B cell (primary cell): ENCODE measurements around the gene ALDH1B1. TPM values are rescaled to one million over a fixed set of nuclear protein-coding genes. Genes with fewer than 3 reads are reported as not detected.
A peak's percentile ranks its signal among the peaks of the same experiment; 100 is the strongest.

Source experiments
- ATAC-seq: fragments of 200-7000 bp; cut with Tn5 transposase; one replicate; pipeline ENCODE4 v1.10.0; 2021; ENCODE audit warnings: low read depth, mild to moderate bottlenecking, moderate number of reproducible peaks, moderate library complexity
- CTCF ChIA-PET: fragments of 350-600 bp; sonication (Branson Sonifier 250); formaldehyde crosslinking; loops from one replicate; lab custom pipeline; 2021; ENCODE audit warnings: antibody characterized with exemption, inconsistent platforms; lab: Charles Lee
- POLR2A ChIA-PET: fragments of 350-600 bp; sonication (Branson Sonifier 250); formaldehyde crosslinking; loops from one replicate; lab custom pipeline; 2021; ENCODE audit warnings: antibody characterized with exemption; lab: Charles Lee
- DNase-seq: peaks from one replicate; pipeline ENCODE4 v3.0.0; 2013
- H2AFZ ChIP-seq: 2 replicates; pipeline ENCODE4 v1.6.1; 2012; ENCODE audit warnings: mild to moderate bottlenecking, low read depth, low read length; ENCODE audit not compliant: insufficient read depth, poor library complexity, severe bottlenecking
- H3K27ac ChIP-seq, 2 donors: 1 replicate in 1 of 2; 2 replicates in 1 of 2; pipeline ENCODE4 v1.5.1; 2012 to 2013; ENCODE audit warnings: low read length in 2 of 2, mild to moderate bottlenecking in 2 of 2, moderate library complexity in 1 of 2
- H3K27me3 ChIP-seq, 4 experiments: fragments of 200-600 bp in 1 of 4; sonication (generic) in 1 of 4; replicated peaks in 1 of 4; 1 replicate in 2 of 4; 2 replicates in 2 of 4; pipeline versions ENCODE4 v1.6.1 to v1.7.0; 2013 to 2016; ENCODE audit warnings: low read length in 3 of 4, mild to moderate bottlenecking in 2 of 4, mixed read lengths in 1 of 4, moderate library complexity in 1 of 4; ENCODE audit not compliant: insufficient read depth in 4 of 4, control insufficient read depth in 3 of 4; ENCODE audit errors: control extremely low read depth in 1 of 4
- H3K36me3 ChIP-seq, 2 experiments: replicated peaks in 1 of 2; 1 replicate in 1 of 2; 2 replicates in 1 of 2; pipeline versions ENCODE4 v1.6.1 to v1.7.1; 2013; ENCODE audit warnings: low read length in 1 of 2; ENCODE audit not compliant: insufficient read depth in 2 of 2, control insufficient read depth in 1 of 2; ENCODE audit errors: control extremely low read depth in 1 of 2, extremely low read depth in 1 of 2
- H3K4me1 ChIP-seq, 2 donors: fragments of 200-600 bp in 1 of 2; sonication (generic) in 1 of 2; 1 replicate in 1 of 2; 2 replicates in 1 of 2; pipeline versions ENCODE4 v1.5.1 to v1.6.1; 2013 to 2017; ENCODE audit warnings: low read length in 2 of 2; ENCODE audit not compliant: control insufficient read depth in 2 of 2, insufficient read depth in 2 of 2
- H3K4me2 ChIP-seq: replicated peaks from 2 replicates; pipeline ENCODE3; 2012; ENCODE audit warnings: mild to moderate bottlenecking, low read depth, low read length; ENCODE audit not compliant: poor library complexity, severe bottlenecking
- H3K4me3 ChIP-seq, 5 experiments: fragments of 200-600 bp in 1 of 5; sonication (generic) in 1 of 5; 1 replicate in 3 of 5; 2 replicates in 2 of 5; pipeline versions ENCODE4 v1.5.1 to v1.7.0; 2011 to 2016; ENCODE audit warnings: low read length in 4 of 5, mild to moderate bottlenecking in 4 of 5, low read depth in 2 of 5, control low read depth in 1 of 5, moderate library complexity in 1 of 5; ENCODE audit not compliant: insufficient read depth in 1 of 5; ENCODE audit errors: control extremely low read depth in 1 of 5, extremely low read depth in 1 of 5
- H3K79me2 ChIP-seq: fragments of 200-600 bp; sonication (generic); one replicate; pipeline ENCODE4 v1.6.0; 2016; ENCODE audit warnings: low read length; ENCODE audit not compliant: control insufficient read depth, insufficient read depth
- H3K9ac ChIP-seq: fragments of 200-600 bp; sonication (generic); 2 replicates; pipeline ENCODE4 v1.6.1; 2017; ENCODE audit warnings: mild to moderate bottlenecking, low read length, moderate library complexity
- H3K9me3 ChIP-seq, 3 donors: one replicate each; pipeline versions ENCODE4 v1.6.1 to v1.7.1; 2013; ENCODE audit warnings: low read length in 2 of 3; ENCODE audit not compliant: control insufficient read depth in 2 of 3, insufficient read depth in 1 of 3; ENCODE audit errors: control extremely low read depth in 1 of 3
- H4K20me1 ChIP-seq: 2 replicates; pipeline ENCODE4 v1.6.0; 2012; ENCODE audit warnings: mild to moderate bottlenecking, low read length; ENCODE audit not compliant: insufficient read depth, control insufficient read depth, poor library complexity, severe bottlenecking
- H3K27ac Mint-ChIP-seq: one replicate; pipeline ENCODE4 v1.8.0; 2021; ENCODE audit warnings: mixed read lengths
- H3K27me3 Mint-ChIP-seq: one replicate; pipeline ENCODE4 v1.8.0; 2021; ENCODE audit warnings: mixed read lengths
- H3K4me1 Mint-ChIP-seq: one replicate; pipeline ENCODE4 v1.8.0; 2021; ENCODE audit warnings: mixed read lengths
- H3K4me3 Mint-ChIP-seq: one replicate; pipeline ENCODE4 v1.8.0; 2021; ENCODE audit warnings: mixed read lengths
- H3K9me3 Mint-ChIP-seq: one replicate; pipeline ENCODE4 v1.8.0; 2022; ENCODE audit warnings: mixed read lengths; ENCODE audit not compliant: insufficient read depth
- EZH2 ChIP-seq: IDR thresholded peaks from 2 replicates; pipeline ENCODE4 v1.6.1; 2012; ENCODE audit warnings: borderline replicate concordance, low read depth, mild to moderate bottlenecking, moderate library complexity, low read length; ENCODE audit not compliant: insufficient read depth, poor library complexity, severe bottlenecking
- WGBS: methylation state at CpG from one replicate; pipeline ENCODE4 v1.1.5; 2013; ENCODE audit warnings: missing lambda C conversion rate; ENCODE audit not compliant: insufficient coverage; 5-methylcytosine and 5-hydroxymethylcytosine counted together
- intact Hi-C: fragments of 100-400 bp; cut with micrococcal nuclease; formaldehyde crosslinking; loops from one replicate; pipeline ENCODE4 v1.10.0; 2022
- polyA plus RNA-seq: library from polyadenylated mRNA; depleted of rRNA; stranded (reverse); fragments of >200 nt; gene quantifications from 2 replicates; pipeline ENCODE4 v1.2.3, GENCODE V29; 2012
- total RNA-seq, 2 donors: library from RNA; stranded (reverse); fragments of 120-200 nt in 1 of 2; gene quantifications; 1 replicate in 1 of 2; 2 replicates in 1 of 2; pipeline versions ENCODE4 v1.2.3 to v1.2.4, GENCODE V29; 2013 to 2022
- TF ChIP-seq, protein P1 (sequence below): fragments of 200-600 bp; IDR thresholded peaks from one replicate; pipeline ENCODE4 v1.8.0; 2022; ENCODE audit warnings: antibody characterized with exemption, mild to moderate bottlenecking

The ALDH1B1 gene
- total and polyA plus RNA-seq, 2 donors (not counting 1 experiment from before 2014, with no cell fraction given), result 0.81 to 4.8 TPM

DNA sequence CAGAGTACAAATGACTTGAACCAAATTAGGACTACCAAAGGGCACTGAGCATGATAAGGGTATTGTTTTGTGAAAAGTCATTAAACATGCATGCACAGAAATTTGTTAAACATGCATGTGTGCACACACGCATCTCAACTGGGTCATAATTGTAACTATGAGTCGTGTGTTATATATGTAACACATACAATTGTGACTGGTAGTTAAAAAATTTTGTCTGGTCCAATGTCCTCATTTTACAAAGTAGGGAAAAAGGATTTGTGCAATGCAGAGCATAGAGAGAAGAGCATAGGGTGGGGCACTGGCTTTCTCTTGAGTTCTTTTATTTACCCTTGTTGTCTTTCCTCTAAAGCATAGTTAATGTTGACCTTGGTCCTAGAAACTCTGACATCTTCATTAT, 51.1 kb downstream of the ALDH1B1 start:
- H3K4me1 ChIP-seq, result peaks cover 4 to 6% of the 10 kb centered on the region in 2 donors
- ATAC-seq (no peak), DNase-seq (no peak)
- intact Hi-C loops, result no loop called here
- no peak overlapping the region for H3K27ac ChIP-seq
- no peaks in the 10 kb centered on the region for H4K20me1 ChIP-seq
- H2AFZ ChIP-seq, result no peak overlapping the region
- H3K4me2 ChIP-seq, result no peak overlapping the region
- peaks cover 0 to 7% (median 0%) of the 10 kb centered on the region in 4 experiments for H3K27me3 ChIP-seq
- peaks cover 5% of the 10 kb centered on the region for H3K4me1 Mint-ChIP-seq
- H3K9me3 Mint-ChIP-seq, result peaks cover 2% of the 10 kb centered on the region
- H3K9me3 ChIP-seq, result no peaks in the 10 kb centered on the region
- H3K9ac ChIP-seq, result no peak overlapping the region
- CTCF ChIA-PET, result no interaction called here
- no peak overlapping the region for H3K27ac Mint-ChIP-seq
- no peak for TF ChIP-seq EZH2
- TF ChIP-seq, protein P1, sequence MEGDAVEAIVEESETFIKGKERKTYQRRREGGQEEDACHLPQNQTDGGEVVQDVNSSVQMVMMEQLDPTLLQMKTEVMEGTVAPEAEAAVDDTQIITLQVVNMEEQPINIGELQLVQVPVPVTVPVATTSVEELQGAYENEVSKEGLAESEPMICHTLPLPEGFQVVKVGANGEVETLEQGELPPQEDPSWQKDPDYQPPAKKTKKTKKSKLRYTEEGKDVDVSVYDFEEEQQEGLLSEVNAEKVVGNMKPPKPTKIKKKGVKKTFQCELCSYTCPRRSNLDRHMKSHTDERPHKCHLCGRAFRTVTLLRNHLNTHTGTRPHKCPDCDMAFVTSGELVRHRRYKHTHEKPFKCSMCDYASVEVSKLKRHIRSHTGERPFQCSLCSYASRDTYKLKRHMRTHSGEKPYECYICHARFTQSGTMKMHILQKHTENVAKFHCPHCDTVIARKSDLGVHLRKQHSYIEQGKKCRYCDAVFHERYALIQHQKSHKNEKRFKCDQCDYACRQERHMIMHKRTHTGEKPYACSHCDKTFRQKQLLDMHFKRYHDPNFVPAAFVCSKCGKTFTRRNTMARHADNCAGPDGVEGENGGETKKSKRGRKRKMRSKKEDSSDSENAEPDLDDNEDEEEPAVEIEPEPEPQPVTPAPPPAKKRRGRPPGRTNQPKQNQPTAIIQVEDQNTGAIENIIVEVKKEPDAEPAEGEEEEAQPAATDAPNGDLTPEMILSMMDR, result no peak
- H3K4me3 ChIP-seq, result no peak overlapping the region
- WGBS, result no CpG with 5 or more reads among the region's 2 CpGs
- H3K36me3 ChIP-seq, result no peaks in the 10 kb centered on the region
- H3K79me2 ChIP-seq, result no peaks in the 10 kb centered on the region
- H3K27me3 Mint-ChIP-seq, result peaks cover 33% of the 10 kb centered on the region
- POLR2A ChIA-PET, result no interaction called here
- no peak overlapping the region for H3K4me3 Mint-ChIP-seq

DNA sequence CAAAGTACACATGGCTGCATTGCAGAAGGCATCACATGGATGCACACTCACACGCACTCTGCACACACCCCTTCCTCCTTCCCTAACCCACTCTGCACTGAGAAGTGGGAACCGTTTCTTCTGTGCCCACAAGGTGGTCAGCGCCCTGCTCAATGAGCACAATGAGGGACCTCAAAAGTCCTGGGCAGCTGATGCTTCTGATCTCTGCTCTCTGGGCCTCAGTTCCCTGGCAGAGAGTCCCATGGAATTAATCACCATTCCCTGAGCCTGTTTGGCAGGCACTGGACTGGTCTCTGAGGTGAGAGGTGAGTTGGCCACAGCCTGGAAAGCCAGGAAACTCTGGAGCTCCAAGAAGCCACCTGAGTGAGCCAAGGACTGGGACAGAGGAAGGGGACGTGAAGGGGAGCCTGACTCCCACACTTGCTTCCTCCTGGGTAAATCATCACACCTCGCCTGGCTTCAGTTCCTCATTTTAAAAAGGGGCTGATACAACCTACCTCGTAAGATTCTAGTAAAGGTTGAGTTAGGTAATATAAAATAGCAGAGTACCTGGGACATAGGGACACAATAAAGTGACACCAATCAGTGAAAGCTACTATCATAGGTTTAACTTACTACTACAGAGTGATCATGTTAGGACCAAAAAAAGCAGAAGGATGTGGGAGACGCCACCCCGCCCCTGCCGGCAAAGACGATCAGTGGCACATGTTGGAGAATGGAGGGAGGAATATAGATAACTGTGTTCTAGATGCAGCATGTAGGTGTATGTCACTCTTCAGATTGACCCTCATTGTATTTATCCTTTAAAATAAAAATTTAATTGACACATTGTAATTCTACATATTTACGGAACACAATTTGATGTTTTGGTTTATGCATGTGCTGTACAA, 52.9 kb downstream of the ALDH1B1 start:
- H3K4me2 ChIP-seq, result peak overlapping the region; percentile 21
- H3K4me1 ChIP-seq, result peaks cover 4 to 6% of the 10 kb centered on the region in 2 donors
- peaks cover 0 to under 1% (median 0%) of the 10 kb centered on the region in 3 donors for H3K9me3 ChIP-seq
- no peak overlapping the region for H2AFZ ChIP-seq
- H3K4me3 ChIP-seq, result no peak overlapping the region
- H3K27ac ChIP-seq, result no peak overlapping the region
- 51% methylated on average over 3 of the region's 11 CpGs for WGBS
- H3K36me3 ChIP-seq, result no peaks in the 10 kb centered on the region
- peaks cover 4% of the 10 kb centered on the region for H3K9me3 Mint-ChIP-seq
- no peak for ATAC-seq
- POLR2A ChIA-PET, result no interaction called here
- CTCF ChIA-PET, result interaction anchor here (1.2 kb wide), 1 partner anchor 10 kb away, joined by 3 read pairs; no protein-coding TSS in a partner anchor
- H3K27me3 Mint-ChIP-seq, result peaks cover 31% of the 10 kb centered on the region
- DNase-seq, result peak; percentile 15
- H3K27ac Mint-ChIP-seq, result no peak overlapping the region
- H3K9ac ChIP-seq, result no peak overlapping the region
- H3K79me2 ChIP-seq, result no peaks in the 10 kb centered on the region
- TF ChIP-seq, protein P1, result no peak
- no peak for TF ChIP-seq EZH2
- peaks cover 5% of the 10 kb centered on the region for H3K4me1 Mint-ChIP-seq
- H4K20me1 ChIP-seq, result no peaks in the 10 kb centered on the region
- H3K27me3 ChIP-seq, result peaks cover 0 to 4% (median 1%) of the 10 kb centered on the region in 4 experiments
- no peak overlapping the region for H3K4me3 Mint-ChIP-seq
- intact Hi-C loops, result no loop called here
